NCI-H510A (cell line): ENCODE results near the gene SLMAP.
"Not testable (repeated sequence)": the region's sequence is repeated elsewhere in the genome, so short reads cannot be mapped to it uniquely, and the experiment has no call there.

ENCODE experiments used
- DNase-seq: peaks from one replicate; lab custom pipeline; 2025; lab: John Stamatoyannopoulos, UW

The SLMAP gene

DNA sequence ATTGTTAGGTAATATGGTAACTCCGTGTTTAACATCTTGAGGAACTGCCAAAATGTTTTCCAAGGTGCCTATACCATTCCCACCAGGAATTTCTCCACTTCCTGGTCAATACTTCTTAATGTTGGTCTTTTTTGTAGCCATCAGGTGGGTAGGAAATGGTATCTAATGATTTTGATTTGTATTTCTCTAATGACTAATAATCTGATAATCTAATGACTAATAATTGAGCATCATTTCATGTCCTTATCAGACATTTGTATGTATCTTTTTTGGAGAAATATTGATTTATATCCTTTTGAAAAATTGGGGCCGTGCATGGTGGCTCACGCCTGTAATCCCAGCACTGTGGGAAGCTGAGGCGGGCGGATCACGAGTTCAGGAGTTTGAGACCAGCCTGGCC is 38.8 kb downstream of the SLMAP start:
- DNase-seq: no peak

DNA sequence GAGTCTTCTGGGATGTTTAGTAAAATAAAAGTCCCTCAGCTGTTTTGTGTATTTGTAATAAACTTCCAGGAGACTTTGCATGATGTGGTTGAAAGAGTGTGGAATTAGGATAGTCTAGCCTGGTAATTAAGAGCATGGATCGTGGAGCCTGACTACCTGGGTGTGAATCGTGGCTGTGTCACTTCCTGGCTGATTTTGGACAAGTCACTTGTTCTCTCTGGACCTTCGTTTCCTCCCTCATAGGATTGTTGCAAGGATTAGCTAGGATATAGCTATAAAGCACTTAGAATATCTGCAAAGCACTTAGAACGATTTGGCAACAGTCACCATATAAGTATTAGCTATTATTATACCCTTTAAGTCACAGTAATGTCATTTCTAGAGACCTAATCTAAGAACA is 40.2 kb downstream of the SLMAP start:
- DNase-seq: no peak

DNA sequence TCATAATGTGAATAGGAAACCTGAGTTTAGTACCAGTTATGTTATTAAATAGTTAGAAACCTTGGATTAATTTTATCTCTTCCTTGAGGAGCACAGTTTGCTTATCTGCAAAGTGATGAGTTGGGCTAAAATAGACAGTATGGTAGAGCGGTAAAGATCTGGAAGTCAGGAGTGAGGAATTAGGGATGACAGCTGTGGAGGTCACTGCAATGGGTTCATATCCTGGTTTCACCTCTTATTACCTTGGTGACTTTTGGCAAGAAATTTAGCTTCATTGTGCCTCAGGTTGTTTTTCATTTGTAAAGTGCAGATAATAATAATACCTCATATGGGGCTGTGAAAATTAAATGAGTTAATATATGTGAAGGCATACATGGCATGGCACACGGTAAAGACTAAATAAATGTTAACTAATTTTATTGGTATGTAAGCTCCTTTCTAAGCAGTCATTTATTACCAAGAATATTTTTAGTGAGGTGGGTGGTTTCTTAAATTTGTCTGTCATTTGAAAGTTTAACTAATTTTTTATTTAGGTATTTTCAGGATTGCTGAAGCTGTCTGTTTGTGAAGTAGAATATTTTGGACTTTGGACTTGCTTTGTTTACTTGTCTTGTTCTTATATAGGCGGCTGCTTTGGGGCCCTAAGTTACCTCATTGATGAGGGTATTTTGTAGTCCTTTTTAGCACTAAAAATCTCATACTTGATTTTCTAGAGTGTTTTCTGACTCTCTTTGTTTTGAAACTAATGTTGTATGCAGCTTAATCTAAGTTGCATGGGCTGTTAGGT is 41.8 kb downstream of the SLMAP start:
- DNase-seq: no peak

DNA sequence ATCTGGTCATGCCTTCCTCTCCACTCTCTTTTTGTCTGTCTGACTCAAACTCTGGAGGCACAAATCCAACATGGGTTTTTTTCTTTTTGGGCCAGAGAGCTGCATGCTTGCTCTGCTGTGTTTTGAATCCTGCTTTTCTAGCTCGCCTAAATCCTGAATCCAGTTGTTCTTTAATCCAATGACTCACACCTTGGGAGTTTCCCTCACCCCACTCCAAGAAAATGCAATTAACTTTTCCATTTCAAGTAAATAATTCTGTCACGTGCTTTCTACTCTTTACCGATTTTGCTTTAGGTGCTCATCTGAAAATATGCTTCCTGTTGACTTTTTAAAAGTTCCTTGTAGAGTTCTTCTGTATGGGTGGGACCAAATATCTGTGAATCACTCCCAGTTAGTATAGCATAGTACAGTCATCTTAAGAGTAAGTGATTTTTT is 47.6 kb downstream of the SLMAP start:
- no peak for DNase-seq

DNA sequence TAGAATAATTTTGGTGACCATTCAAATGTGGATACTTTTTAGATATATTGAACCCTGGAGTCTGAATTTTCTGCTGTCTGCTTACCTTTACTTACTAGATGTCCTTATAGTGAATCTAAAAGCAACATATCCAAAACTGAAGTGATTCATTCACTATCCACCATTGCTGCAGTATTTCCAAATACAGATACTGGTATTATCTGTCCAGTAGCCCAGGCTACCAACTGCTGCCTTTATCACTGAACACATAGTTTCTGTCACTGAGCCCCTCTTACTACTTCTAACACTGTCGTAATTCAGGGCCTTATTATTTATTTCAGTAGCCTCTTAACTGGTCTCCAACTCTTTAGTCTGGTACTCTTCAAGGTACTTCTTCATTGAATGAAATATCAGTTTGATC is 49.2 kb downstream of the SLMAP start:
- no peak for DNase-seq

DNA sequence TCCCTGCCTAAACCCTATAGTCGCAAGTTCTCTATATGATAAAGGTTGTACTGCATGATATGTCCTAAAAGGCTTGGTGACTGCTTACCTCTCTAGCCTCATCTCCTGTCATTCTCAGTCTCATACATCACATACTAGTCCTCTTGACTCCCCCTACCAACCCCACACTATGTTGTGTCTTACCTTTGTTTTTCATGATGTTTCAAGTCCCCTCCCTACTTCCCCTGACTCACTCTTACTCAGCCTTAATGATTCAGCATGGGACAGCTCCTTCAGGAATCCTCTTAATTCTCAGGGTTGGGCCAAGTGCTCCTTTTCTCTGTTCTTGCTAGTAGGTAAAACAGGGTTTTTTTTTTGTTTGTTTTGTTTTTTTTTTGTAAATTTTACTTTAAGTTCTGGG is 49.6 kb downstream of the SLMAP start:
- no peak for DNase-seq

DNA sequence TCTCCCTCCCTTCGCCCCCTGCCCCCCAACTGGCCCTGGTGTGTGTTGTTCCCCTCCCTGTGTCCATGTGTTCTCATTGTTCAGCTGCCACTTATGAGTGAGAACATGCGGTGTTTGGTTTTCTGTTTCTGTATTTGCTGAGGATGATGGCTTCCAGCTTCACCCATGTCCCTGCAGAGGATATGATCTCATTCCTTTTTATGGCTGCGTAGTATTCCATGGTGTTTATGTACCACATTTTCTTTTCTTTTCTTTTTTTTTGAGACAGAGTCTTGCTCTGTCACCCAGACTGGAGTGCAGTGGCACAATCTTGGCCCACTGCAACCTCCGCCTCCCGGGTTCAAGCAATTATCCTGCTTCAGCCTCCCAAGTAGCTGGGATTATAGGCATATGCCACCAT is 50.1 kb downstream of the SLMAP start:
- DNase-seq: not testable (repeated sequence)

DNA sequence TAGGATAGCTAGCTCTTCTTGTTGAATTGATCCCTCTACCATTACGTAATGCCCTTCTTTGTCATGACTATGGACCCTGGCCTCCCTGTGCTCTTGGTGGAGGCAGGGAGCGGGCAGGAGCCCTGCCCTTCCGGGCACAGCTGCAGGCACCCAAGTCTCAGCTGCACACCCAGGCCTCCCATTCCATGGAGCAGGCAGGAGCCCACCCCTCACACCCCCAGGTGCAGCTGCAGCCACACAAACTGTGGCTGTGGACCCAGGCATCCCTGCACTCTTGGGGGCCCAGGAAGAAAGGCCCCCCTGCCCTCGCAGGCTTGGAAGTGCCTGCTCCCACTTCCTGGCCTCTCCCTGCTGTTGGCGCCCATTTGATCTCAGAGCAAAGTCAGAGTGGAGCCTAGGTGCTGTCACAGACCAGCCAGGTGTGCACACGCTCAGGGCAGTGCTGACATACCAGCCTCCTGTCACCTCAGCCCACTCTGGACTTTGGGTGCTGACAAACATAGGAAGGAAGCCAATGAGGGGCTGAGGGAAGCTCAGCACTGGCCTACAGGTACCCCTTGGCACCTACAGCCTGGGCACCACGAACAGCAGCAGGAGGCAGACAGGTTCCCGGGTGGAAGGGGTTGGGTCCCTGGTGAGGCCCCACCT is 53.0 kb downstream of the SLMAP start:
- DNase-seq: no peak

DNA sequence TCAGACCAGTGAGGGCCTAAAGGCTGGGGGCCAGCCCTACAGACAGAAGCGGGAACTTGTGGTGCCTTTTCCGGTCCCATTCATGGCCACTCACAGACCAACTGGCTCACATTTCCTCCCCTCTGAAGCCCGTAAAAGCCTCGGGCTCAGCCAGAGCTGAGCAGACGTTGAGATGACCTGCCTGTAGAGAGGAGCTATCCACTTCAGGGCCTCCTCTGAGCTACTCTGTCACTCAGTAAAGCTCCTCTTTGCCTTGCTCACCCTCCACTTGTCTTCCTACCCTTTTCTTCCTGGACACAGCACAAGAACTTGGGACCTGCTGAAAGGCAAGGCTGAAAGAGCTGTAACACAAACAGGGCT is 53.5 kb downstream of the SLMAP start:
- DNase-seq: no peak

DNA sequence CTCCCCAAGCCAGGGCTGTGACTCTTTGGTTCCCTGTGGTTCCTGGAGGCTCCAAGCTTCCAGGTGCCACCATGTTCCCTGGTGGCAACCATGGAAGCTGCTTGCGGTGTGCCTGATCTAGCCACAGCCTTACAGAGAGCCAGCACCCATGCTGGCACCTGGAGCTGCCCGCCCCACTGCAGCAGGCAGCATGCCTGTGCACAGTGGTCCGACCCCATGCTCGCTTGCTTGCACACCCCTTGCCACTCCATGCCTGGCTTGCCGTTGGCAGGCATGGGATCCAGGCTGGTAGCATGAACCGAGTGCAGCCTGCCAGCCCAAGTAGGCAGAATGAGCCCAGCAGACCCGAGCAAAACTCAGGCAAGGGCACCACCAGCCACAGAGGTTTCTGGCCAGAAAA is 53.9 kb downstream of the SLMAP start:
- DNase-seq: no peak

DNA sequence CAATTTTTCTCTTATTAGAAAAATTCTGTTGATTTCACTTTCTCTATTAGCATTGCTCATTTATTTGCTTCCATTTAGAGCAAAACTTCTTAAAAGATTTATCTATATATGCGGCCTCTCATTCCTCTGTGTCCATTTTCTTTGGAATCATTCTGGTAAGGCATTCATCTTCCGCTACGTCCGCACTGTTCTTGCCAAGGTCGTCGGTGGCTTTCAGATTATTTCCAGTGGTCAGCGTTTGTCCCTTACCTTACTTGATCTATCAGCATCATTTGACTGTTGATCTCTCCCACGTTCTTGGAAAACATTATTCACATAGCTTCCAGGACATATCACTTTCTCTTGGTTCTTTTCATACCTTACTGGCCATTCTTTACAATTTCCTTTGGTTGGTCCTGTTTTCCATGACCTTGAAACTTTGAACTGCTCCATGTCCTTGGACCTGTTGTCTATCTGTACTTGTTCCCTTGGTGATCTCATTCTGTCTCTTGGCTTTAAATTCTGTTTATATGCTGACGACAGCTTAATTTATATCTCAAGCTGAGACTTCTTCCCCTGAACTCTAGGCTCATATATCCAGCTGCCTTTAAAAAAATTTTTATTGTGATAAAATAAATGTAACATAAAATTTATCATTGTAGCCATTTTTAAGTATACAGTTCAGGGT is 54.5 kb downstream of the SLMAP start:
- no peak for DNase-seq

DNA sequence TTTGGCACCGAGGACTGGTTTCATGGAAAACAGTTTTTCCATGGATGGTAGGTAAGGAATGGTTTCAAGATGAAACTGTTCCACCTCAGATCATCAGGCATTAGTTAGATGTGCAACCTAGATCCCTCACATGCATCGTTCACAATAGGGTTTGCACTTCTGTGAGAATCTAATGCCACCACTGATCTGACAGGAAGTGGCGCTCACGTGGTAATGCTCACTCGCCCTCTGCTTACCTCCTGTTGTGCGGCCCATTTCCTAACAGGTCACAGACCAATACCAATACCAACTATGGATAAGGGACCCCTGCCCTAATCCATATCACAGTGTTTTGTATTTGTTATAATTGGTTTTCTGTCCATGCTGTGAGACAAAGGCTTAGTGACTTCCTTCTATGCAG is 58.9 kb downstream of the SLMAP start:
- no peak for DNase-seq

DNA sequence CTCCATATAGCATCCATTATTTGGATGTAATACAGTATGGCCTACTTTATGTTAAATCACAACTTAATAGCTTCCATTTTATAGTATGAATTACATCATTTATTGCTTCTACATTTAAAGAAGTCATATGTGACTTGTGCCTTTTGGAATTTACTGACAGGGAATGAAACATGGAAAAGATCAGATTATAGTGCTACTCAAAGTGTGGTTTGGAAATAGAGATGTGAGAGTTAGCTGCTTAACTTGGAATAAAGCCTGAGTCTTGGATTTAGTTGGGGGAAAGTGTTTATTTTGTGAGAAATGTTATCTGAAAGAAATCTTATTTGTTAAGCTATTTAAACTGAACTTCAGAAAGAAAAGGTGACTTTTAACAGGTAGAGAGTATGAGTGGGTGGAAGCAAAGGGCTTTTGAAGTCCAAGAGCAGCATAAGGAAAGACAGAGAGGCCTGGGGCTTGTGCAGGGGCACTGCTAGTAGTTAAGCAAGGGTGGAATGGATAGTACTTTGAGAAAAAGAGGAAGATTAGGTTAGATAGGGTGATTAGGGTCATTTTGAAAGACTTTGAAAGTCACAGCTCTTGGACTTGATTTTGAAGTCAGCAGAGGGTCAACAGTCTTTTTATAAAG is 60.5 kb downstream of the SLMAP start:
- no peak for DNase-seq

DNA sequence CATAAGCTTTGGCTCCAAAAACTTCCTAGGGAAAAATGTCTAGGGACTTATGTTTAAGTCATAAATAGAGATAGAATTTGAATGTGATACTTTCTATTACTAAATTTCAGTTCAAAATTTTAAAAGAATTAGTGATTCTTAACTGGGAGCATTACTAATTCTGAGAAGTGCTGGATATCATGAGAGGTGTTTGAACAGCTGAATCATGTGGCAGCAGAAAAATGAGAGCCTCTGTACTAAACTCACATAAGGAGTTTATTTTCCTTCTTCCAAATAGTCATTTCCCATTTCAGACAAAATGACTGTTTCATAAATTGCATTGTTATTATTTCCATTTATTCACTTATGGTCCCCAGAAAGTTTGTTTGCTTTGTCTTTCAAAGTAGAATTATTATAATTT is 62.7 kb downstream of the SLMAP start:
- no peak for DNase-seq

DNA sequence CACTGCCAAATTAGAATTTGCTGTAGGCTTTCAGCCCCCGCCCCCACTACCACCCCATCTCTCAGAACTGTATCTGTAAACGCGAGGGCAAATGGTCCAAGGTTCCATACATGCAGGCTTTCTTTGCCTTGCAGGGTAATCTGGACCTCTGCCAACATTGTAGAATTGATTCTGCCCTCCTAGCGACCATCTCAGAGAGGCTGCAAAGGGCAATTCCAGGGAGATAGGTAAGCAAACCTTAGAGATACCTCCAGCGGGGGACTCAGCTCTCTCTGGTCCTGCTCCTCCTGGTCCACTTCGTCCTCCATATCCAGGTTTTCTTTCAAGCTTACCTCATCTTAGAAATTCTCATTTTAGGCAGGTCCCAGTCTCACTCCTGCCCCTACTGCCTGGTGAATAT is 64.4 kb downstream of the SLMAP start:
- no peak for DNase-seq

DNA sequence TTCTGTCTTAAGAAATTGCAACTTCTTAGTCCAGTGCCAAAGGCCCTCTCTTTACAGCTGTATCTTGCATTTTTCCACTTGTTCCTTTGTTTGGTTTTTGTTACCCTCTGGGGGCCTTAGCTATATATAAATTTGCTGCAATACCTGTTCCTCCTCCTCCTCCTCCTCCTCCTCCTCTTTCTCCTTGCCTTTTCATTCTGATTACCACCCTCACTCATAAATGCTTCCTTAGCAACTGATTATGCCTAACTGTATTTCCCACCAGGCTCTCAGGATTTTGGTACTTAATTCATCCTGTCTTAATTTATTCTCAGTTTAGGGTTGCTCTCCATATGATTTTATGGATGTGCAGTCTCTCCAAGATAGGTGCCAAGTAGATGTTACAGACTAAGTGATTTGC is 65.7 kb downstream of the SLMAP start:
- no peak for DNase-seq

DNA sequence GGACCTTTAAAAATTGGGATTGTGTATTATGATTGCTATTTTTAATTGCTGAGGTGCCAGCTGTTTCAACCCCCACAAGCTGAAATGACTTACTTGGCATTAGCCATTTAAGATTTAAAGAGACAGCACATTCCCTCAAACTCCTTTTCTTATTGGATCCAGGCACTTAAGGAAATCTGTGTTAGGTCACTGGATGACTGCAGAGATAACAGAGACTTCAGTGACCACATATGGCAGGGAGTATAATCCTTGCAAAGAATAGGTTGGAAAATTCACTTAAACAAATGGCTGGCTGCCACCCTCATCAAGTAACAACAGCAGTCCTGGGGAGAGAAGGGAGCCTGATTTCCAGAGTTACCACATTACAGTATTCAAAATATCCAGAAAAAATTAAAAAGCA is 66.6 kb downstream of the SLMAP start:
- DNase-seq: no peak

DNA sequence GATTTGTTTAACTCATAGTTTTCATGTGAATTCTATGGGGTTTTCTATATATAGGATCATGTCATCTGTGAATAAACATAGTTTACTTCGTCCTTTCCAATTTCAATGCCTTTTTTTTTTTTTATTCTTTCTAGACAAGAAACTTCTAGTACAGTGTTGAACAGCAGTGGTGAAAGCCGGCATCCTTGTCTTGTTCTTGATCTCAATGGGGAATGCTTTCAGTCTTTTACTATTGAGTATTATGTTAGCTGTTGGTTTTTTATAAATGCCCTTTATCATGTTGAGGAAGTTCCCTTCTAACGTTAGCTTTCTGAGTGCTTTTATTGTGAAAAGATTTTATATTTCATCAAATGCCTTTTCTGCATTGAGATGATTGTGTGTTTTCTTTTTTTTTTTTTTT is 69.0 kb downstream of the SLMAP start:
- DNase-seq: no peak

DNA sequence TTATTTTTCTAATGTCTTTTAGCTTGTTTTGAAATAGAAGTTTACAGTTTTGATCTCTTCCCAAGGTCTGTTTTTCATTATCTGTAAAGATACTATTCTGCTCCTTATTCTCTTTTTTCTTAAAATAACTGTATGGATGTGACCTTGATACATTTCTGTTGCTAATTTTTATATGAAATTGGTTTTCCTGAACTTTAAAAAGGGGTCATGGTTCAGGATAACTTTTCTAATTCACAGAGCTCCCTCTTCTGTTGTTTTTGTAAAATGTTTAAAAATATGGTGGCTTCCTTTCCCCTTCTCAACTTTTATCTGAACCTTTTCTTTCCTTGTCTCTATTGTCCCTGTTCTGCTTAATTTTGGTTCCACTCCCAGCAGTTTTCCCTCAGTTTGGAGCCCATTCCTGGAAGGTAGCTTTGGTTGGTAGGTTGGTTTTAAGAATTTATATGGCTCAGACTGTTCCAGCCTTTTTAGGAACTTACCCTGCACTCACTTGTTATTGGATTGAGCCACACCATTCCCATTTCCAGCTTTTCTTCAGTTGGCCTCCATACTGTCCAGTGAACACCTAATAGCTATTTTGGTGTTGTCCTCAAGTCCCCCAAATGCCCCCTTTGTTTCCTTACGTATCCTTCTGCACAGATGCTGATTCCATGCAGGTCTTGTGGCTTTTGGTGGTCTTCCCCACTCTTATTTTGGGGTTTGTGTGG is 70.3 kb downstream of the SLMAP start:
- no peak for DNase-seq

DNA sequence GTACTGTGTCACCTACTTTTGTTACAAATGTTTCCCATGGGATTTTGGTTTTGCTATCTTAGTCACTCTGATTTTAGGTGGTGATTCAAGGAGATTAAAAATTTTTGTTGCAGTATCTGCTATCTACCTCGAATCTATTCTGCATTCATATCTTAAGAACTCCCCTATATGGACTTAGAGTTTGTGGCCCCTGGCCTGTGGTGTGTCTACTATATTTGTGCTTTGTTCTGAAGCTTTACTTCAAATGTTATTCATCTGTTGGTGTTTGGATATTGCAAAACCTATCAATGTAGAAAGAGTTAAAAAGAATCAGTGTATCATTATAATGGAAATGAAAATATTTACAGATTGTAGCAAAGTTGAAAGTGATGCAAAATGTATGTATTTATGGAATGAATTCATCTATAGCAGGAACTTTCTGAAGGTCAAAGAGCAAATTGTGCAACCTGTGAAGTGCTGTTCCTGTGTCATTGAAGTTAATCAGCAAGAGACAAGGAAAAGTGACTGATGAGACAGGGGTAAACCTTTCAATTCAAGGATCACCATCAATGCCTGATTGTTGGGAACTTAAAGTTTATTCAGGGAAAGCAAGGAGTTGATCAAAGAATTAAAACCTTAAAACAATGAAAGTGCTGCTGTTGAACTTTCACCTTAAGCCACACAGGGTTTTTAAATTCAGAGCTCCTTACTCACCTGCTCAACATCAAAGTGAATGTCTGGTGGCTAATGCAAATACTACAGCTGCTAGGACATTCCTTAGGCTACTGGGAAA is 71.0 kb downstream of the SLMAP start:
- no peak for DNase-seq

DNA sequence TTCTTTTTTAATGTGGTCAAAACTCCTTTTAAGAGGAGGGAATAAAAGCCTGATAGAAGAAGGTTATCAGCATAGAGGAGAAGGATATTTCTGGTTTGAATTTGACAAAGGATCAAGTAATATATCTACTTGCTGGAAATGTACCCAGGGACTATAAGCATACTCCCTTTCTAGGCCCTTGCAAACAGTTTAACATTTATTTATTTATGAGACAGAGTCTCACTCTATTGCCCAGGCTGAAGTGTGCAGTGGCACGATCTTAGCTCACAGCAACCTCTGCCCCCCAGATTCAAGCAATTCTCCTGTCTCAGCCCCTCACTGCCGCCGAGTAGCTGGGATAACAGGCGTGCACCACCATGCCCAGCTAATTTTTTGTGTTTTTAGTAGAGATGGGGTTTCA is 71.6 kb downstream of the SLMAP start:
- no peak for DNase-seq

DNA sequence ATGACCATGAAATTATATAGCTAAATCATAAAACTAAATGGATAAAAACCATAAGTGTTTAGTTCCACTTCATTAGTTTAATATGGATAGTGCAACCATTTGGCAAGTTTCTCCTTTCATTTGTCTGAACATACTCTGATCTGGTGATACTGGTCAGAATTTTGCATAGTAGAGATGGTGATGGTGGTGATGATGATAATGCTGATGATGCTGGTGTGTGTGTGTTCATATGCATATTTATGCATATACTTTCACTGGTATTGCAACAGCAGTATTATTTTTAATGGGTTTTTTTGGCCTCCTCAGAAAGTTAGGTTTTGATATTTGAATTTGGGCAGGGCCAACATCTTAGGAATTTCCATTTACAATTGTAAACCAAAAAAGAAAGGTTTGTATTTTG is 76.4 kb downstream of the SLMAP start:
- no peak for DNase-seq
